Ovary (tissue), 9 donors: ENCODE data around the gene GPR107. TPM values are rescaled to one million over a fixed set of nuclear protein-coding genes. Genes with fewer than 3 reads are reported as not detected.

Experiments used
- DNase-seq, 5 donors: peaks; one replicate each; pipeline ENCODE4 v3.0.0-alpha.2; 2019 to 2020
- H3K27ac ChIP-seq, 2 donors: fragments of 200-600 bp; one replicate each; pipeline versions ENCODE4 v1.5.1 to v1.8.0; 2019 to 2022
- H3K27me3 ChIP-seq: fragments of 200-600 bp; one replicate; pipeline ENCODE4 v1.8.0; 2022
- H3K36me3 ChIP-seq: fragments of 200-600 bp; sonication (generic); one replicate; pipeline ENCODE4 v1.5.1; 2019
- H3K4me1 ChIP-seq: one replicate; pipeline ENCODE4 v1.8.1; 2013; ENCODE audit warnings: mild to moderate bottlenecking, moderate library complexity; ENCODE audit not compliant: insufficient read depth
- H3K4me3 ChIP-seq: fragments of 200-600 bp; sonication (generic); one replicate; pipeline ENCODE4 v1.5.1; 2017
- H3K9me3 ChIP-seq, 2 donors: fragments of 200-600 bp in 1 of 2; sonication (generic) in 1 of 2; one replicate each; pipeline versions ENCODE4 v1.5.1 to v1.8.1; 2013 to 2019; ENCODE audit warnings: mild to moderate bottlenecking in 1 of 2, moderate library complexity in 1 of 2
- CTCF ChIP-seq, 3 donors: fragments of 450-650 bp in 2 of 3; fragments of 200-600 bp in 1 of 3; IDR thresholded peaks; one replicate each; pipeline versions ENCODE4 v1.5.1 to v1.8.0; 2016 to 2022; ENCODE audit warnings: antibody characterized with exemption in 3 of 3, mild to moderate bottlenecking in 1 of 3
- EP300 ChIP-seq: sonication (generic); formaldehyde crosslinking; IDR thresholded peaks from one replicate; pipeline ENCODE4 v1.6.1; 2017; ENCODE audit warnings: antibody characterized with exemption
- POLR2A ChIP-seq: fragments of 450-650 bp; IDR thresholded peaks from one replicate; pipeline ENCODE4 v1.6.1; 2017; ENCODE audit warnings: antibody characterized with exemption, mild to moderate bottlenecking, moderate library complexity
- WGBS, 3 donors: extraction: QIAGEN DNeasy Blood & Tissue Kit in 1 of 3; methylation state at CpG; one replicate each; pipeline versions ENCODE4 v1.1.5 to v1.1.7; 2013 to 2017; 5-methylcytosine and 5-hydroxymethylcytosine counted together
- intact Hi-C, 4 donors: fragments of 100-400 bp; cut with DNase I; formaldehyde crosslinking; loops; one replicate each; pipeline versions ENCODE4 v1.11.0 to v1.15.1; 2022 to 2023
- polyA plus RNA-seq, 2 donors: library from polyadenylated mRNA; stranded (reverse); fragments of 200-250 nt in 1 of 2; fragments of 350-450 nt in 1 of 2; fragmentation: Illumina TruSeq in 1 of 2; extraction: RNeasy Lipid Tissue Mini Kit (QIAGEN cat#74804) in 1 of 2; gene quantifications; one replicate each; pipeline ENCODE4 v1.2.3, GENCODE V29; 2013 to 2014
- total RNA-seq, 7 donors: library from RNA; depleted of rRNA in 2 of 7; stranded (reverse); fragments of >200 nt in 2 of 7; fragmentation: NEBNext Ultra II Directional in 3 of 7; extraction: Animal tissue kit (Norgen Biotek cat#: 25700) in 3 of 7; gene quantifications; one replicate each; pipeline versions ENCODE4 v1.1.0 to v1.2.4, GENCODE V29; 2016 to 2023
- donor health status: DM: no; HTN: no; CAD: no; lungs with moderate emphysema.
- donor health status: DM: no; HTN: no; CAD: no.
- donor health status: Bipolar disorder and iron deficiency.
- donor health status: DM: yes; HTN: yes; CAD: no.
- donor health status: DM: no; HTN: no; CAD: no.
- donor health status: DM: yes; HTN: yes; CAD: no.

Gene GPR107
- total and polyA plus RNA-seq, 9 donors, result 11.6 to 44.0 (median 28.3) TPM

- no peaks in the 10 kb centered on the region for H3K27me3 ChIP-seq
- peaks cover 17% of the 10 kb centered on the region for H3K4me1 ChIP-seq
- no peaks in the 10 kb centered on the region for H3K36me3 ChIP-seq
- 56 to 65% (median 63%) methylated on average over 9 of the region's 9 CpGs for WGBS, 3 donors
- intact Hi-C loops, result loop anchor here in 2 of 4 donors (10.0 kb wide), 1 partner anchor 59 kb away; no protein-coding TSS in a partner anchor
- peak overlapping the region in 1 of 2 donors; percentile 30 for H3K27ac ChIP-seq
- TF ChIP-seq EP300, result no peak
- no peak for TF ChIP-seq CTCF (IDR thresholded peaks at IDR 0.05)
- no peak for TF ChIP-seq POLR2A
- H3K4me3 ChIP-seq, result no peak overlapping the region
- no peaks in the 10 kb centered on the region for H3K9me3 ChIP-seq
- DNase-seq, result no peak
Observed at GRCh38 chr9:130175355-130175754, 121.6 kb downstream of the GPR107 start.

- DNase-seq, result no peak
- H3K9me3 ChIP-seq, result no peaks in the 10 kb centered on the region
- H3K36me3 ChIP-seq, result no peaks in the 10 kb centered on the region
- intact Hi-C loops, result loop anchor here in 2 of 4 donors (10.0 kb wide), 1 partner anchor 58 kb away; no protein-coding TSS in a partner anchor
- no peaks in the 10 kb centered on the region for H3K27me3 ChIP-seq
- no peak overlapping the region for H3K4me3 ChIP-seq
- 88 to 91% (median 90%) methylated on average over 6 of the region's 6 CpGs for WGBS, 3 donors
- TF ChIP-seq EP300, result no peak
- no peak for TF ChIP-seq CTCF (IDR thresholded peaks at IDR 0.05)
- TF ChIP-seq POLR2A, result no peak
- H3K27ac ChIP-seq, result no peak overlapping the region
- H3K4me1 ChIP-seq, result peaks cover 15% of the 10 kb centered on the region
Observed at GRCh38 chr9:130176760-130177159, 123.1 kb downstream of the GPR107 start.

- Histone ChIP-seq H3K4me1 (peaks cover 15% of the 10 kb centered on the region), H3K36me3 (no peaks in the 10 kb centered on the region), H3K4me3 (no peak overlapping the region), H3K27ac (no peak overlapping the region), H3K9me3 (no peaks in the 10 kb centered on the region), H3K27me3 (no peaks in the 10 kb centered on the region)
- WGBS, 3 donors, result 49 to 51% (median 50%) methylated on average over 20 of the region's 20 CpGs
- no peak for DNase-seq
- TF ChIP-seq CTCF (IDR thresholded peaks at IDR 0.05), result no peak
- intact Hi-C loops, result loop anchor here in 2 of 4 donors (10.0 kb wide), 1 partner anchor 57 kb away; no protein-coding TSS in a partner anchor
Observed at GRCh38 chr9:130177898-130178805, 124.4 kb downstream of the GPR107 start.

GRCh38 chr9:130179331-130179907, 125.7 kb downstream of the GPR107 start:
- TF ChIP-seq EP300, result no peak
- TF ChIP-seq CTCF (IDR thresholded peaks at IDR 0.05), result no peak
- TF ChIP-seq POLR2A, result no peak
- 49 to 60% (median 54%) methylated on average over 2 of the region's 2 CpGs for WGBS, 3 donors
- intact Hi-C loops, result loop anchor here in 2 of 4 donors (10.0 kb wide), 1 partner anchor 55 kb away; no protein-coding TSS in a partner anchor
- Histone ChIP-seq H3K9me3 (no peaks in the 10 kb centered on the region), H3K27ac (no peak overlapping the region), H3K4me1 (peaks cover 6% of the 10 kb centered on the region), H3K4me3 (no peak overlapping the region), H3K27me3 (no peaks in the 10 kb centered on the region), H3K36me3 (no peaks in the 10 kb centered on the region)
- no peak for DNase-seq
